NCI-H1105 (cell line): Measurements from ENCODE around the gene HTRA3.
"Not testable (repeated sequence)": the region's sequence is repeated elsewhere in the genome, so short reads cannot be mapped to it uniquely, and the experiment has no call there.

ENCODE experiments used
- DNase-seq: peaks from one replicate; lab custom pipeline; 2025; lab: John Stamatoyannopoulos, UW

The HTRA3 gene

GRCh38 chr4:8328456-8328855, 58.9 kb downstream of the HTRA3 start:
- no peak for DNase-seq

- no peak for DNase-seq
Observed at GRCh38 chr4:8328866-8329559, 59.5 kb downstream of the HTRA3 start.

- DNase-seq: no peak
Observed at GRCh38 chr4:8329560-8329858, 60.0 kb downstream of the HTRA3 start.

DNA sequence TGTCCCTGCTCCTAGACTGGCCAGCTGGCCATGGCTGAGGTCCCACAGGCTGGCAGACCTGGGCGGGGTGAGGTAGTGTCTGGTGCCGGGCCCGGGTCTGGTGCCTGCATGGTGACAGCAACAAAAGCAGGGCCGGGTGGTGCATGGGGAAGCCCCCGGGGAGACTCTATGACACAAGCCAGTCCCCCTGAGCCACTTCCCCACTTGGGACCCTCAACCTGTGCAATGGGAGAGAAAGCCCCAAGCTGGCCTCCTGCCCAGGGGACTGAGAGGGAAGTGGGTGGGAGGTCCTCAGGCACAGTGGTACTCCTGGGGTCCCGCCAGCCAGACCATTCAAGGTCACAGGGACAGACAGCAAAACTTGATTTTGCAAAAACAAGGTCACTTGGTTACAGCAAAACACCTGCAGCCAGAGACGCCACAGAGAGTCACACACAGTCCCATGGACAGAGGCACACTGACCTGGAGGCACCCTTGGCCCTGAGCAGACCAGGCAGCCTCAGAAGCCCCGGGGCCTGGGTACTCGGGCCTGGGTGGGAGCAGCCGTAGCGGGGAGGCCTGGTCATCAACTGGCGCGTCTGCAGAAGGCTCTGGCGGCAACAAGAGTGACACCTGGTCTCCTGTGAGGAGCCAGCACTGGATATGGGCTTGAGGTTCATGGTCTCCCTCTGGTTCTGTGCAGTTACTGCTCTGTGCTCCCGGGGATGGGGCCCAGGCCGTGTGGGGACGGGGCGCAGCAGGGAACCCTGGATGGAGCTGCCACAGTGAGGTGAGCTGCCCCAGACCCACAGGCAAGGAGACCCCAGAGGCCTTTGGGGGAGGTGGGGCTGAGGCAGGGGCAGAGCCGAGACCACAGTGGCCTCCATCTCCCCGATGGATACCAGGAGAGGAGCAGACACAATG, 60.6 kb downstream of the HTRA3 start:
- no peak for DNase-seq

DNA sequence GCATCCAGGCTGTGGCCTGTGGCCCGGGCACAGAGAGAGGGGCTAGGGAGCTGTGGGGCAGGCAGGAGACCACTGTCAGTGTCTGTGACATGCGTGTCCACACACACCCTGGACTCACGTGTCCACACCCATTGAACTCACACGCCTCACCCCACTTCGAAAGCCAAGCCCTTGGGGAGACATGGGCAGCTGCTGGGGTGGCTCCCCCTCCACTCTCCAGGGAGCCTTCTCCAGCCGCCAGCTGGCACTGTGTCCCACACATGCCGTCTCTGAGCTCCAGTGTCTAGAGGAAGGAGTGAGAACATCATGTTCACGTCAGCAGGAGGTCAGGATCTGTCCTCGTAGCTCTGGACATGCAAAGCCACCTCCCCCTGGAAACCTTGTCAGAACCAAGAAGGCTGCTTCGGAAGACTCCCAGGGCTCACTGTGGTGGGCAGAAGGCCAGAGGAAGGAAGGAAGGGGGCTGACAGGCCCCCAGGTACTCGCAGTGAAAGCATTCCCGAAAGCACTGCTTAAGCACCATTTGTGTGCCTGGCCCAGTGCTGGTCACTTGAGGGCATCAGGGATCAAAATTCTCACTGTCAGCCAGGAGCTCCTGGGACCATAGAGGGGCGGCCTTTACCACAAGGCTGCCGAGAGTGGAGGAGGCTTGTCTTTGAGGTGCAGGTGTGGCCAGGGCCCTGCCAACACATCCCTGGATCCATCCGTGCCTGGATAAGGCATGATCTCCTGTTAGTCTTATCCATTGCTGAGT, 61.4 kb downstream of the HTRA3 start:
- no peak for DNase-seq

DNA sequence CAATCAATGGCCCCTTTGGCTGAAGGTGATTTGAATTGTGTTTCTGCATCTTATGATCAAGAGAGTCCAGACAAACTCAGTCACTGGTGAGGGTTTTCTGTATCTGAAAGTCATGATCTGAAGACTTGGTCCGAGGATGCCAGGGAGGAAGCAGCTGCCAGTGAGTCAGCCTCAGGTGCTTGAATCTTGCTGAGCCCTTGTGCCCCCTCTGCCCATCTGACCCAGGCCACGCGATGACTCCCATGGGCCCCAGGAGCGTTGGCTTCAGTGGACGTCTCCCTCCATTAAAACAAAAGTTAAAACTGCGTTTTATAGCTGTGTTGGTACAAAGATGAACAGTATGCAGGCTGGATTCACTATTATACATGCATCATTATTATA, 62.0 kb downstream of the HTRA3 start:
- DNase-seq: no peak

GRCh38 chr4:8332038-8332857, 62.7 kb downstream of the HTRA3 start:
- no peak for DNase-seq

- no peak for DNase-seq
Observed at GRCh38 chr4:8332891-8333331, 63.4 kb downstream of the HTRA3 start.

GRCh38 chr4:8333726-8334460, 64.3 kb downstream of the HTRA3 start:
- no peak for DNase-seq

GRCh38 chr4:8334786-8335460, 65.4 kb downstream of the HTRA3 start:
- DNase-seq: no peak

- no peak for DNase-seq
Observed at GRCh38 chr4:8335848-8336247, 66.3 kb downstream of the HTRA3 start.

GRCh38 chr4:8336412-8337075, 67.0 kb downstream of the HTRA3 start:
- DNase-seq: no peak

DNA sequence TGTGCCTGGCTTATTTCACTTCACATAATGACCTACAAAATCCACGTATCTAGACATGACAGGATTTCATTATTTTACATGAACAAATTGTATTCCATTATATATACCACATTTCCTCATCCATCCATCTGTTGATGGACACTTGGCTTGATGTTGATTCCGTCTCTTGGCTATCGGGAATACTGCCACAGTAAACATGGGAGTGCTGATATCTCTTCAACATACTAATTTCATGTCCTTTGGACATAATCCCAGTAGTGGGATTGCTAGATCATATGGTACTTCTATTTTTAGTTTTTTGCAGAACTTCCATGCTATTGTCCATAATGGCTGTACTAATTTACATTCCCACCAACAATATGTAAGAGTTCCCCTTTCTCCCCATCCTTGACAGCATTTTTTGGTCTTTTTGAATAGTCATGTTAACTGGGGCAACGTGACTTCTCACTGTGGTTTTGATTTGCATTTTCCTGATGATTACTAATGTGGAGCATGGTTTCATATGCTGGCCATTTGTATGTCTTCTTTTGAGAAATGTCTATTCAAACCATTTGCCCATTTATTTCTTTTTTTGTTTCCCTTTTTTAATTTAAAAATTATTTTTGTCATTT, 68.9 kb downstream of the HTRA3 start:
- no peak for DNase-seq

GRCh38 chr4:8340781-8341241, 71.3 kb downstream of the HTRA3 start:
- no peak for DNase-seq

DNA sequence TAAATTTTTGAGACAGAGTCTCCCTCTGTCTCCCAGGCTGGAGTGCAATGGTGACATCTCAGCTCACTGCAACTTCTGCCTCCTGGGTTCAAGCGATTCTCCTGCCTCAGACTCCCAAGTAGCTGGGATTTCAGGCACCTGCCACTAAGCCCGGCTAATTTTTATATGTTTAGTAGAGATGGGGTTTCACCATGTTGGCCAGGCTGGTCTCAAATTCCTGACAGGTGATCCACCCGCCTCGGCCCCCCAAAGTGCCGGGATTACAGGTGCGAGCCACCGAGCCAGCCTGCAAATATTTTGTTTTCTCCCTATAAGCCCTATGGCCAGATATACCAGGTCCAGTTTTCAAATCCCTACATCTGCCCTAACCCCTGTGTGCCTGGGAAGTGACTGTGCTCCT, 71.7 kb downstream of the HTRA3 start:
- DNase-seq: not testable (repeated sequence)

GRCh38 chr4:8341691-8342090, 72.1 kb downstream of the HTRA3 start:
- DNase-seq: no peak

DNA sequence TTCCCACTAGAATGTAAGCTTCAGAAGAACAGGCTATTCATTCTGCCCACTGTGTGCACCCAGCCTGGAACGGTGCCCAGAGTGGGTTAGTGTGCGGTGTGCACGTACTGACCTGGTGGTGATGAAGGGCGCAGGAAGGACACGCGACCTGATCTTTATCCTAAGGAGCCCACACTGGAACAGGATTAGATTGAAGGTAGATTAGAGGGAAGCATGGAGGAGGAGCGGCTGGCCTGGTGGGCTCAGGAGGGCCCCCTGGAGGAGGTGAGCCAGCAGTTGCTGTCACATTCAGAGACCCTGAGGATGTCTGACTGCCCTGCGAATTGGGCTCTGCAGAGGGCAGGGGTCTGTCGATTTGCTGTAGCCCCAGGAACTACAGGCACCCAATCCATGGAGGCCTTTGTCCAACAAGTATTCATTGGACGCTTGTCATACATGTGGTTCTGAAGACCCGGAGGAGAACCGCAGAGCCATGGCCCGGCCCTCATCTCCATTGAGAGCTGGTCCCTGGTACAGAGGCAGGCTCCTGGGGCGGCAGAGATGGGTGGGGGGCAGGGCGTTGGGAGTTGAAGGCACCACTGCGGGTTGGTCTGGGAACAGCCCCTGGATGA, 73.2 kb downstream of the HTRA3 start:
- DNase-seq: no peak

DNA sequence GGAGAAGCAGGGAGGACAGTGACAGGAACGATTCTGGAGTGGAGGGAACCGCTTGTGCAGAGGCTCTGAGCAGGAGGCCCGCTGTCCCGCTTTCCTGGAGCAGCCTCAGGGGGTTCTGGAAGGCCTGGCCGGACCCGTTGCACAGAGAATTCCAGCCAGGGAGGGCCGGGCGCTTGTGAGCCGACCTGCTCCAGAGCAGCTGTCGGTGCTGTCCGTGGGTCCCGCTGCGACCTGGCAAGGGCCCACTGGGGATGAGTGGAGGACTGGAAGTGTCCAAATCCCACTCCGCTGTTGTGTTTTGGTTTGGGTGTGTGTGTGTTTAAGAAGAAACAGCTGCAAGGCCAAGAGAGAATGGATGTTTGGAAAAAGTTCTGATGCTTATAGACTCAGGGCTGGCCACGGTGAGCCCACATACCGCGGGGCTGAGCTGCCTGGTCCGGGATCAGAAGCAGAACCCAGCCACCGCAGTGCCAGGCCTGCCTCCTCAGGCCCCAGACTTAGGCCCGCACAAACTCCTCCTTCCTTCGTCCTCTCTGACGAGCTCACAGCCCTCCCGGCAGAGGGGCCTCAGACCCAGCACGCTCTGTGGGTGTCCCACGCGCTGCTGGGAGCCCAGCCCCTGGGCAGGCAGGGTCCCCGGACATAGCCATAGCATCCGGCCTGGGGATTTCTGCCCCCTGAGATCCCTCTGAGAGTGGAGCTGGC, 73.9 kb downstream of the HTRA3 start:
- no peak for DNase-seq

DNA sequence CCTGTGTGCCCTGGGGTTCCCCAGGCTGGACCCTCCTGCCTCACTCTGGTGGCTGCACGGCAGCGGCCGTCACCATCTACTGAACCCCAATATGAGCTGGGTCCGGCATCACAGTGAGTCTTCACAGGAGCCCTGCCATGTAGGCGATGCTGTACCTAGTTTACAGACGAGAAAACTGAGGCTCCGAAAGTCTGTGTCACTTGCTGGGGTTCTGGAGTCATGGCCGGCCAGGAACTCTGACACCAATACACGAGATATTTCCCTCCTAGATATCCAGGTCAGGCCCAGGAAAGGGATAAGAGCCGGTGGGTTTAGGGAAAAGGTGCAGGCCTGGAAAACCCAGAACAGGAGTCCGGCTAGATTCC, 74.4 kb downstream of the HTRA3 start:
- no peak for DNase-seq
